ENCODE results near the gene SPOCK3.

- TF ChIP-seq CTCF (conservative IDR thresholded peaks at IDR 0.05 in 1 of 2, IDR thresholded peaks at IDR 0.05 in 1 of 2; ENCODE audit: extremely low read depth in 1 of 2, insufficient read depth in 1 of 2, low read depth in 1 of 2, low read length in 2 of 2) (no peak), EZH2 (IDR thresholded peaks at IDR 0.05; ENCODE audit: borderline replicate concordance, low read length) (no peak)
Observed at GRCh38 chr4:167129146-167129545, 105.1 kb downstream of the SPOCK3 start.

All from mammary epithelial cell (primary cell).